K562 (cell line): ENCODE data around the gene TMEM181. TPM values are rescaled to one million over a fixed set of nuclear protein-coding genes. Genes with fewer than 3 reads are reported as not detected.
A peak's percentile ranks its signal among the peaks of the same experiment; 100 is the strongest.

Source experiments
- ATAC-seq: fragments of 200-7000 bp; cut with Tn5 transposase; 3 replicates; pipeline ENCODE4 v1.9.1; 2020; ENCODE audit warnings: moderate library complexity
- BruUV-seq: library from RNA; stranded (reverse); fragments of 400-500 nt; replicated peaks from 2 replicates; lab custom pipeline; 2021; lab: Mats Ljungman, UMichigan
- CTCF ChIA-PET: fragments of 300-600 bp; formaldehyde crosslinking; extraction: SDS; loops from one replicate; lab custom pipeline; 2021; ENCODE audit warnings: low intra/inter-chr PET ratio; lab: Yijun Ruan, JAX
- POLR2A ChIA-PET: fragments of 300-600, 350-650 bp; sonication (Branson Sonifier 250); formaldehyde crosslinking; extraction: SDS; loops from one replicate; lab custom pipeline; 2021; ENCODE audit warnings: antibody characterized with exemption, inconsistent platforms; lab: Yijun Ruan, JAX
- DNase-seq, 4 experiments: peaks; one replicate each; pipeline versions ENCODE4 v3.0.0 to v3.0.0-alpha.2; 2011 to 2018; ENCODE audit warnings: low spot score in 3 of 4, mixed read lengths in 3 of 4; ENCODE audit errors: extremely low read depth in 1 of 4
- FAIRE-seq: peaks from 2 replicates; lab custom pipeline; 2011; peaks lifted over from hg19 to GRCh38; lab: Jason Lieb, UNC
- H2AFZ ChIP-seq: 2 replicates; pipeline ENCODE4 v1.6.0; 2011; ENCODE audit warnings: low read depth, low read length, control low read depth, inconsistent platforms
- H3K27ac ChIP-seq: fragments of 200-600 bp; 3 replicates; pipeline ENCODE4 v1.8.0; 2011; ENCODE audit warnings: low read depth, mild to moderate bottlenecking, control low read depth, inconsistent platforms, low read length, moderate library complexity, mixed read lengths; ENCODE audit errors: extremely low read depth
- H3K27me3 ChIP-seq, 2 experiments: fragments of 300-600 bp in 1 of 2; 2 replicates in 1 of 2; 3 replicates in 1 of 2; pipeline versions ENCODE4 v1.6.0 to v1.8.0; 2011; ENCODE audit warnings: inconsistent platforms in 2 of 2, low read length in 2 of 2, mild to moderate bottlenecking in 1 of 2, mixed read lengths in 1 of 2, moderate library complexity in 1 of 2; ENCODE audit not compliant: control insufficient read depth in 2 of 2, insufficient read depth in 2 of 2
- H3K36me3 ChIP-seq: fragments of 300-600 bp; 3 replicates; pipeline ENCODE4 v1.8.0; 2011; ENCODE audit warnings: mild to moderate bottlenecking, low read length, inconsistent platforms; ENCODE audit not compliant: control insufficient read depth, insufficient read depth
- H3K4me1 ChIP-seq, 2 experiments: fragments of 200-600 bp in 1 of 2; replicated peaks in 1 of 2; 2 replicates in 1 of 2; 3 replicates in 1 of 2; pipeline versions ENCODE4 v1.5.1 to v1.8.0; 2011; ENCODE audit warnings: inconsistent platforms in 2 of 2, low read length in 2 of 2, mild to moderate bottlenecking in 1 of 2, mixed read lengths in 1 of 2, moderate library complexity in 1 of 2; ENCODE audit not compliant: control insufficient read depth in 2 of 2, insufficient read depth in 2 of 2
- H3K4me2 ChIP-seq: 2 replicates; pipeline ENCODE4 v1.6.1; 2011; ENCODE audit warnings: low read length, control low read depth, inconsistent platforms, mixed read lengths; ENCODE audit not compliant: insufficient read depth
- H3K4me3 ChIP-seq: fragments of 200-600 bp; sonication (generic), shearing (Covaris generic); 2 replicates; pipeline ENCODE4 v1.5.1; 2016; ENCODE audit warnings: control low read depth, inconsistent platforms
- H3K79me2 ChIP-seq: fragments of 200-600 bp; 3 replicates; pipeline ENCODE4 v1.8.0; 2011; ENCODE audit warnings: low read length, inconsistent platforms; ENCODE audit not compliant: control insufficient read depth, insufficient read depth
- H3K9ac ChIP-seq, 2 experiments: 2 replicates each; pipeline versions ENCODE4 v1.6.0 to v1.6.1; 2011; ENCODE audit warnings: low read depth in 2 of 2, low read length in 2 of 2, control low read depth in 1 of 2, inconsistent platforms in 1 of 2, mild to moderate bottlenecking in 1 of 2, mixed read lengths in 1 of 2; ENCODE audit not compliant: insufficient read depth in 1 of 2
- H3K9me1 ChIP-seq: one replicate; pipeline ENCODE4 v1.6.0; 2011; ENCODE audit warnings: inconsistent platforms, mild to moderate bottlenecking, low read length, moderate library complexity; ENCODE audit not compliant: control insufficient read depth, insufficient read depth
- H3K9me3 ChIP-seq: replicated peaks from 2 replicates; pipeline ENCODE4 v1.5.1; 2011; ENCODE audit warnings: low read depth, low read length, inconsistent platforms; ENCODE audit not compliant: control insufficient read depth, insufficient read depth
- H4K20me1 ChIP-seq: replicated peaks from 2 replicates; pipeline ENCODE4 v1.6.1; 2011; ENCODE audit warnings: low read length, inconsistent platforms, mixed read lengths; ENCODE audit not compliant: control insufficient read depth, insufficient read depth
- CAMTA2 ChIP-seq: fragments of 250-450 bp; sonication (Bioruptor Pico); conservative IDR thresholded peaks from 2 replicates; pipeline ENCODE4 v1.5.1; 2022
- FOXJ3 ChIP-seq: sonication (generic); formaldehyde crosslinking; IDR thresholded peaks from 2 replicates; pipeline ENCODE4 v1.4.0; 2020; ENCODE audit warnings: mild to moderate bottlenecking, missing genetic modification reagents
- RAD21 ChIP-seq, 2 experiments: fragments of 250-450 bp in 1 of 2; fragments of 450-650 bp in 1 of 2; sonication (Bioruptor Pico) in 1 of 2; formaldehyde crosslinking in 1 of 2; IDR thresholded peaks in 1 of 2; conservative IDR thresholded peaks in 1 of 2; 2 replicates each; pipeline versions ENCODE4 v1.4.0 to v1.8.0; 2020 to 2022; ENCODE audit warnings: mild to moderate bottlenecking in 2 of 2, moderate library complexity in 1 of 2
- YBX1 ChIP-seq: fragments of 450-650 bp; IDR thresholded peaks from 2 replicates; pipeline ENCODE4 v1.7.1; 2016; ENCODE audit warnings: mild to moderate bottlenecking
- ZNF165 ChIP-seq: fragments of 250-450 bp; sonication (Bioruptor Pico); IDR thresholded peaks from 2 replicates; pipeline ENCODE4 v1.4.0; 2020; ENCODE audit warnings: borderline replicate concordance
- WGBS: fragments of 100-300 bp; shearing (Covaris generic); methylation state at CpG from one replicate; pipeline ENCODE4 v1.1.6; 2016; ENCODE audit warnings: low coverage, mixed read lengths; ENCODE audit not compliant: insufficient coverage; ENCODE audit errors: missing lambda C conversion rate; 5-methylcytosine and 5-hydroxymethylcytosine counted together
- in situ Hi-C: fragments of 300-500 bp; cut with MboI; formaldehyde crosslinking; loops from 4 replicates; pipeline ENCODE4 v1.15.0; 2018; ENCODE audit warnings: inconsistent platforms, mixed read lengths
- intact Hi-C: fragments of 100-400 bp; cut with micrococcal nuclease; formaldehyde crosslinking; loops from 2 replicates; pipeline ENCODE4 v1.14.2; 2022
- polyA plus RNA-seq, 8 experiments: library from polyadenylated mRNA; depleted of rRNA in 4 of 8; stranded (reverse) in 5 of 8; unstranded in 3 of 8; fragments of >200 nt; fragmentation: Nextera tagmentation in 2 of 8; fragmentation: Illumina TruSeq in 1 of 8; extraction: Ambion mirVana in 2 of 8; extraction: Trizol in 1 of 8; gene quantifications; 2 replicates each; pipeline versions ENCODE4 v1.2.1 to v1.2.3, GENCODE V29; 2011 to 2014; ENCODE audit warnings: inconsistent platforms in 1 of 8, missing spikeins in 1 of 8
- total RNA-seq, 7 experiments: library from RNA; depleted of rRNA in 6 of 7; stranded (reverse); fragments of >200 nt in 6 of 7; fragmentation: Illumina TruSeq in 2 of 7; extraction: Trizol in 2 of 7; gene quantifications; 2 replicates each; pipeline versions ENCODE4 v1.2.1 to v1.2.3, GENCODE V29; 2011 to 2021; ENCODE audit warnings: low replicate concordance in 1 of 7
- TF ChIP-seq, protein P1 (sequence below), 3 experiments: IDR thresholded peaks in 2 of 3; conservative IDR thresholded peaks in 1 of 3; 2 replicates each; pipeline ENCODE4 v1.5.1; 2011 to 2012; ENCODE audit warnings: low read length in 3 of 3, mild to moderate bottlenecking in 3 of 3, control low read depth in 2 of 3, improper control_type of control experiment in 1 of 3, inconsistent platforms in 1 of 3, low read depth in 1 of 3, mixed read lengths in 1 of 3, moderate library complexity in 1 of 3; ENCODE audit not compliant: insufficient read depth in 2 of 3

The TMEM181 gene
- total and polyA plus RNA-seq, 9 of the 15 experiments (the other 6 are each of a cell fraction or from before 2014, with no cell fraction given): 5.6 to 27.2 (median 19.9) TPM

DNA sequence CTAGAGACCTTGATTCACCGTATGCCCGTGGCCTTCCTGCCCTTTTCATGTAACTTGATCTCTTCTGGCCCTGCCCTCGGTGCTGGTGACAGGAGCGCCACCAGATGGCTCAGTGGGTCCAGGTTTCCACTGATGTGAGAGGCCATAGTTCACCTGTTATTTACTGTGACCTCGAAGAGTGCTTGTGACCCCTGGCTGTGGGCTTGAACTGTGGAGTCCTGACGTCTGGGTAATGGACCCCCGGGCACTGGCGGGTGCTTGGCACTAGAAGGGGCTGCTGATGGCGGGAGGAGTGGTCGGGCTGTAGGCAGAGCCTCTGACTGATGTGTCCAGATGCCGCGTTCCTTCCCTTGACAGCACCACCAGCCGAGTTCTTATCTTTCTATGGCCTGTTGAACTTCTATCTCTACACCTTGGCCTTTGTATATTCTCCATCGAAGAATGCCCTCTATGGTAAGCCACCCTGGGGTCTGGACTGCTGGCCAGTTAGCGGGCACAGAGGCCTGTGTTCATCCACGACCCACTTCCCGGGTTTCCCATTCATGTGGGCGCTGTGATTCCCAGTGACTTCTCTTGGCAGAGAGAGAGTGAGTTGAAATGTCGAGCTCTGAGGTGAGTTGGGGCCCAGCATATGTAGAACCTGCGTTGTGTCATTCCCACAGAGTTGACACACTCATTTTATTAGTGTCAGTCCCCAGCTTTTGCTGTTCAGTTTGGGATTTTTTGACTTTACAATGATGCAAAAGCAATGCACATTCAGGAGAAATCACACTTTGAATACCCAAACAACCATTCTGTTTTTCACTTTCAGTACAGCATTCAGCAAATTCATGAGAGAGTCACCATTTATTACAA is 69.7 kb downstream of the TMEM181 start:
- peaks cover 12% of the 10 kb centered on the region for H4K20me1 ChIP-seq
- DNase-seq: no peak
- H3K4me2 ChIP-seq: no peak overlapping the region
- no peak for ATAC-seq
- H3K9me3 ChIP-seq: no peaks in the 10 kb centered on the region
- H3K4me1 ChIP-seq: peaks cover 17 to 21% of the 10 kb centered on the region in 2 experiments
- H3K79me2 ChIP-seq: no peaks in the 10 kb centered on the region
- CTCF ChIA-PET: interaction anchor here (0.6 to 1.1 kb wide), 3 partner anchors 62 to 473 kb away, joined by 3 read pairs; no protein-coding TSS in a partner anchor
- intact Hi-C loops: no loop called here
- H3K27me3 ChIP-seq: no peaks in the 10 kb centered on the region
- no peak overlapping the region for H3K4me3 ChIP-seq
- BruUV-seq: no TSS peak
- POLR2A ChIA-PET: interaction anchor here (0.6 to 1.9 kb wide), 9 partner anchors 9 to 133 kb away, joined by 3 to 7 read pairs (median 4); partner anchors contain the start of gene DYNLT1
- no peak overlapping the region for H2AFZ ChIP-seq
- no peaks in the 10 kb centered on the region for H3K9me1 ChIP-seq
- in situ Hi-C loops: no loop called here
- H3K36me3 ChIP-seq: peaks cover 97% of the 10 kb centered on the region
- TF ChIP-seq CAMTA2 (no peak), ZNF165 (CRISPR knock-in tag) (no peak), RAD21 (CRISPR knock-in tag; conservative IDR thresholded peaks at IDR 0.05 in 1 of 2, IDR thresholded peaks at IDR 0.05 in 1 of 2) (peak in 1 of 2 experiments; percentile 34; a peak in 2 of 4 replicates), FOXJ3 (no peak), YBX1 (no peak)
- TF ChIP-seq, protein P1, sequence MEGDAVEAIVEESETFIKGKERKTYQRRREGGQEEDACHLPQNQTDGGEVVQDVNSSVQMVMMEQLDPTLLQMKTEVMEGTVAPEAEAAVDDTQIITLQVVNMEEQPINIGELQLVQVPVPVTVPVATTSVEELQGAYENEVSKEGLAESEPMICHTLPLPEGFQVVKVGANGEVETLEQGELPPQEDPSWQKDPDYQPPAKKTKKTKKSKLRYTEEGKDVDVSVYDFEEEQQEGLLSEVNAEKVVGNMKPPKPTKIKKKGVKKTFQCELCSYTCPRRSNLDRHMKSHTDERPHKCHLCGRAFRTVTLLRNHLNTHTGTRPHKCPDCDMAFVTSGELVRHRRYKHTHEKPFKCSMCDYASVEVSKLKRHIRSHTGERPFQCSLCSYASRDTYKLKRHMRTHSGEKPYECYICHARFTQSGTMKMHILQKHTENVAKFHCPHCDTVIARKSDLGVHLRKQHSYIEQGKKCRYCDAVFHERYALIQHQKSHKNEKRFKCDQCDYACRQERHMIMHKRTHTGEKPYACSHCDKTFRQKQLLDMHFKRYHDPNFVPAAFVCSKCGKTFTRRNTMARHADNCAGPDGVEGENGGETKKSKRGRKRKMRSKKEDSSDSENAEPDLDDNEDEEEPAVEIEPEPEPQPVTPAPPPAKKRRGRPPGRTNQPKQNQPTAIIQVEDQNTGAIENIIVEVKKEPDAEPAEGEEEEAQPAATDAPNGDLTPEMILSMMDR (IDR thresholded peaks at IDR 0.05 in 2 of 3, conservative IDR thresholded peaks at IDR 0.05 in 1 of 3; ENCODE audit: insufficient read depth in 2 of 3, low read depth in 1 of 3, low read length in 3 of 3): peak; percentile 26 to 27 (median 26); a peak in 2 of 6 replicates
- 92% methylated on average over 20 of the region's 20 CpGs for WGBS
- no peak overlapping the region for H3K27ac ChIP-seq
- FAIRE-seq: no peak
- H3K9ac ChIP-seq: no peak overlapping the region
